HG03342 (cell line): ENCODE data around the gene USP33.
"Not testable (repeated sequence)": the region's sequence is repeated elsewhere in the genome, so short reads cannot be mapped to it uniquely, and the experiment has no call there.

Source experiments
- ATAC-seq: cut with Tn5 transposase; IDR thresholded peaks from one replicate; pipeline ENCODE4 v1.9.1; 2021; ENCODE audit warnings: mild to moderate bottlenecking, moderate library complexity; ENCODE audit not compliant: unreplicated experiment

The USP33 gene

DNA sequence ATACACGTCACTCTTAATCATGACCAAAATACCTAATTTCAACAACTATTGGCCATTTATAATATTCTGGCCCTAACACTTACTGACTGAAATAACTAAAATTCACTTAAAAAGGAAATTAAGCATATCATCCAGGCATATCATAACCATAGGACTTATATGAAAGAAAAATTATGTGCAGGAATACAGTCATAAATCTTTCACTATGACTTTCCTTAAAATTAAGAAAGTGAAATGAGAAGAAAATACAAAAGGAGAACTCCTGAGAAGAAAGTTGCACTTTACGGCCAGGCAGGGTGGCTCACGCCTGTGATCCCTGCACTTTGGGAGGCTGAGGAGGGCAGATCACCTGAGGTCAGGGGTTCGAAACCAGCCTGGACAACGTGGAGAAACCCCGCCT lies 86.6 kb downstream of the USP33 start:
- no peak for ATAC-seq

DNA sequence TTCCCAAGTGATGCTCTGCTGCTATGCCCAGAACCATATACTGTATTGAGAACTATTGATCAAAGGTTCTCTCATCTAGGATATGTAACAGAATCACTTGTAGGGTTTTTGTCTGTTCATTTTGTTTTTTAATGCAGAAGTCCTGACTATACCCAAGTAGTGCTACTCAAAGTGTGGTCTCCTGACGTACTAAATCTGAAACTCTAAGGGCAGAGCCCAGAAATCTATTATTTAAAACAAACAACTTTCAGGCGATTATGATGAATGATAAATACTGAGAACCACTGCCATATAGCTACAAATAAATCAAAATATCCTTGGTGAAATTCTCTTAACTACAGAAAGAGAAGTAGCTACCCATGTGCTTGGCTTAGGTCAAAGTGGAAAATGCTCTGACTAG lies 87.3 kb downstream of the USP33 start:
- ATAC-seq = no peak

DNA sequence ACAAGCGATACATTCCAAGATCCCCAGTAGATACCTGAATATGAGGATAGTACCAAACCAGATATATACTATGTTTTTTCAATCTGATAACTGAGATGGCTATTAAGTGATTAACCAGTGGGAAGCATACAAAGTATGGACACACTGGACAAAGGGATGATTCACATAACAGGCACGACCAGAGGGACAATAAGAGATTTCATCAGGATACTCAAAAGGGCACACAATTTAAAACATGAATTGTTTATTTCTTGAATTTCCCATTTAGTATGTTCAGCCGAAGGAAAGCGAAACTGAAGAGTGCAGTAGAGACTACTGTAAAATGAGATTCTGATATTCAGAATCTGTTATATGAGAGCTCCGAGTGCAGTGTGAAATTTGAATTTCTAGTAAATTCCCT lies 87.8 kb downstream of the USP33 start:
- no peak for ATAC-seq

GRCh38 chr1:77670330-77670729 lies 89.3 kb downstream of the USP33 start:
- no peak for ATAC-seq

GRCh38 chr1:77668924-77669449 lies 90.7 kb downstream of the USP33 start:
- no peak for ATAC-seq

DNA sequence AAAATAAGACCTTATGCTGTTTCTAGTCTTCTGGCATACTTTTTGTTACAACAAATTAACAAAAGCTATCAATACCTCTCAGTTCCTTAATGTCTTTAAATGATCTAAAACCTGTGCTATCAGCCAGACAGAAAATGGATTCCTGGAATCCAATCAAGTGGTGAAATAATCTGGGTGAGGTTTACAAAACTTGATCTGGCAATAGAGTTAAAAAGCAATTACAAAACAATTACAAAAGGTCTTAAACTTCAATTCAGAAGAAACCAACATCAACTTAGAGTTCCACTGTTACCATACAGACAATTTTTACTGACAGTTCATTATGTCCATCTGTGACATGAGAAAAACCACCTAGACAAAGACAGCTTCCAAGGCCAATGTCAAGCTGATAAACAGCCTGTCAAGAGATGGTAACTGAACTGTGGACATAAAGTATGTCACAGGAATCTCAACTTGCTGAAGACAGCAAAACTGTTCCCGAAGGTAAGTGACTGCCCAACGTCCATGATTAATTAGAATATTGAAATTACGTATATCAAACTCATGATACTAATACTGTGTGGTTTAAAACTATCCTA lies 94.6 kb downstream of the USP33 start:
- no peak for ATAC-seq

GRCh38 chr1:77661696-77662095 lies 98.0 kb downstream of the USP33 start:
- no peak for ATAC-seq

DNA sequence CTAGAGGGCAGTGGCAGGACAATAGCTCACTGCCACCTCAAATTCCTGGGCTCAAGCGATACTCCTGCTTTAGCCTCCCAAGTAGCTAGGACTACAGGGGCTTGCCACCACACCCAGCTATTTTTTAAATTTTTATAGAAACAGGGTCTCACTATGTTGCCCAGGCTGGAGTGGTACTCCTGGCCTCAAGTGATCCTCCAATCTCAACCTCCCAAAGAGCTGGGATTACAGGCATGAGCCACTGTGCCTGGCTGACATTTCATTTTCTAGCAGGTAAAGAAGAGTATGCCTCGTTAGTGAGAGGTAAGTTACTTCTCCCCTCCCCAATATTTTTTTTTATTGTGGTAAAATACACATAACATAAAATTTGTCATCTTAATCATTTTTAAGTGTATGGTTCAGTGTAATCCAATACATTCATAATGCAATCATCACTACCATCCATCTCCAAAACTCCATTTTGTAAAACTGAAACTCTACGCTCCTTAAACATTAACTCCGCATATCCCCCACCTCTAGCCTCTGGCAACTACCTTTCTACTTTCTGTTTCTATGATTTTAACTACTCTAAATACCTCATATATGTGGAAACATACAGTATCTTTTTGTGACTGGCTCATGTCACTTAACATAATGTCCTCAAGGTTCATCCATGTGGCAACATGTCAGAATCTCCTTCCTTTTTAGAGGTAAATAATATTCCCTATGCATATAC lies 99.6 kb downstream of the USP33 start:
- no peak for ATAC-seq

DNA sequence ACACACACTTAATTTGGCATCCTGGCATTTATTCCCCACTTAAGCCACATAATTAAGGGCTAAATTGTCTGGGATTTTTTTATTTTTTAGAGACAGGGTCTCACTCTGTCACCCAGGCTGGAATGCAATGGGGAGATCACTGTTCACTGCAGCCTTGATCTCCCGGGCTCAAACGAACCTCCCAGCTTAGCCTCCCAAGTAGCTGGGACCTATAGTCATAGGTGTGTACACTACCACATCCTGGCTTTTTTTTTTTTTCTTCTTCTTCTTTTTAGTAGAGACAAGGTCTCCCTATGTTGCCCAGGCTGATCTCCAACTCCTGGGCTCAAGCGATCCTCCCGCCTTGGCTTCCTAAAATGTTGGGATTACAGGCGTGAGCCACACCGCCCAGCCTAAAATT lies 101.4 kb downstream of the USP33 start:
- ATAC-seq = no peak

DNA sequence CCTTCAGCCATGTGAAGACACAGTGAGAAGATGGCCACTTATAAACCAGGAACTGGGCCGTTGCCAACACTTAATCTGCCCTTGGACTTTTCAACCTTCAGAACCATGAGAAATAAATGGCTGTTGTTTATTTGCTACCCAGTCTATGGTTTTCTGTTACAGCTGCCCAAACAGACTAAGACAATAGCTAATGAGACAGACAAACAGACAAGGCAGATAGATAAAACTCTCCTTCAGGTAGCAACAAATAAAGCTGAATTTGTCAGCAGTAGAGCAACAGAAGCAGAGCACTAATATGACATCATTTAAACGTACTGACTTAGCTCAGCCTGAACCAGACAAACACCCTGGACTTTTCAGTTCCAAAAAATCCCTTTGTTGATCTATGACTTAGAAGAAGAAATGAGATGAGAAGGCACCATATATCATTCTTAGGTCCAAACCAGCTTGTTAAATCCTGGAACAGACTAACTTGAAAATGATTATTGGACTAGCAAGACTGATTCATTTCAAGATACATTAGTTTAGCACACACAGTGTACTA lies 104.1 kb downstream of the USP33 start:
- ATAC-seq = no peak

DNA sequence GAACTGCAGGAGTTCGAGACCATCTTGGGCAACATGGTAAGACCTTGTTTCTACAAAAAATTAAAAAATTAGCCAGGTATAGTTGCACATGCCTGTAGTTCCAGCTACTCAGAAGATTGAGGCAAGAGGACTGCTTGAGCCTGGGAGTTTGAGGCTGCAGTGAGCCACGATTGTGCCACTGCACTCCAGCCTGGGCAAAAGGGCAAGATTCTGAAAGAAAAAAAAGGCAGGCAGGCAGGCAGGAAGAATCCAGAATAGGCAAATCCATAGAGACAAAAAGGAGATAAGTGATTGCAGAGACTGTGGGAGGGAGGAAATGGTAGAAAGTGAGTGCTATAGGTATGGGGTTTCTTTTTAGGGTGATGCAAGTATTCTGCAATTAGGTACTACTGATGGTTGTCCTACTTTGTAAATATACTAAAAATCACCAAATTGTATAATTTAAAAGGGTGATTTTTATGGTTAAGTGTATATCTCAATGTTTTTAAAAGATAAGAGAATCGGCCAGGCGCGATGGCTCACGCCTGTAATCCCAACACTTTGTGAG lies 106.6 kb downstream of the USP33 start:
- ATAC-seq = no peak

DNA sequence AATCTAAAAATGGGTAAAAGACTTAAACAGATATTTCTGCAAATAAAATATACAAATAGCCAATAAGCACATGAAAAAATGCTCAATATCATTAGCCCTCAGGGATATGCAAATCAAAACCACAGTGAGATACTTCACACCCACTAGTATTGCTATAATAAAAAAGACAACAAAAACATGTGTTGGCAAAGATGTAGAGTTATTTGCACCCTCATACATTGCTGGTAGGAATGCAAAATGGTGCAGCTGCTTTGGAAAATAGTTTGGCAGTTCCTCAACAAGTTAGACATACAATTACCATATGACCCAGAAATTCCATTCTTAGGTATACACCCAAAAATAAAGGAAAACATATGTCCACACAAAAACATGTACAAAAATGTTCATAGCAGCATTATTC lies 107.4 kb downstream of the USP33 start:
- no peak for ATAC-seq

DNA sequence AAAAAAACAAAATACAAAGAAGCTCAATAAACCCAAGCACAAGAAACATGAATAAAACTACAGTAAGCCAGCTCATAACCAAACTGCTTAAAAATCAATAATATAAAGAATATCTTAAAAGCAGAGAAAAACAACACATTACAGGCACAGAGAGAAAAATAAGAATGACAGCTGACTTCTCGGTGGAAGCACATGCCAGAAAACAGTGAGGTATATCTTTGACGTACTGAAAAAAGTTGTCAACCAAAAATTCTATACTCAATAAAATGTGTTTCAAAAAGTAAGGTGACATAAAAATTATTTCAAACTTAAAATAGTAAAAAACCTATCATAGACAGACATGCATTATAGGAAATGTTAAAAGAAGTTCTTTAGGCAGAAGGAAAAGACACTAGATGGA lies 110.5 kb downstream of the USP33 start:
- ATAC-seq = no peak

DNA sequence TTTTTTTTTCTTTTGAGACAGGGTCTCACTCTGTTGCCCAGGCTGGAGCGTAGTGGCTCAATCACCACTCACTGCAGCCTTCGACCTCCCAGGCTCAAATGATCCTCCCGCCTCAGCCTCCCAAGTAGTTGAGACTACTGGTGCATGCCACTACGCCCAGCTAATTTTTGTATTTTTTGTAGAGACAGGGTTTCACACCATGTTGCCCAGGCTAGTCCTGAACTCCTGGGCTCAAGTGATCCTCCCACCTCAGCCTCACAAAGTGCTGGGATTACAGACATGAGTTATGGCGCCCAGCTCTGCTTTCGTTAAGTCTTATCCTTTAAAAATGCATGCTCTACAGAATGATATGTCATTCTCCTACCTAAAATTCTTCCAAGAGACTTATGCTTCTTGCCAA lies 113.4 kb downstream of the USP33 start:
- ATAC-seq = not testable (repeated sequence)
